Stimulated activated CD8-positive, alpha-beta memory T cell treated with anti-CD3 and anti-CD28 coated beads, Interleukin-4, amount 100 ng/mL, for 1 hour (primary cell): ENCODE data around the gene FABP3.
"Not testable (repeated sequence)": the region's sequence is repeated elsewhere in the genome, so short reads cannot be mapped to it uniquely, and the experiment has no call there.

Experiments used
- DNase-seq, 2 donors: peaks; one replicate each; pipeline ENCODE4 v3.0.0-alpha.2; 2020; ENCODE audit warnings: low read depth in 2 of 2, low spot score in 1 of 2

The FABP3 gene

GRCh38 chr1:31399976-31400375 is 27.1 kb upstream of the FABP3 start:
- DNase-seq = no peak

GRCh38 chr1:31398246-31398645 is 25.4 kb upstream of the FABP3 start:
- no peak for DNase-seq

- no peak for DNase-seq
These were observed 24.7 kb upstream of the FABP3 start for GRCh38 chr1:31397360-31398095.

- no peak for DNase-seq
These were observed 23.9 kb upstream of the FABP3 start for GRCh38 chr1:31396633-31397351.

- peak; percentile 50 to 58 for DNase-seq
These were observed 21.8 kb upstream of the FABP3 start for GRCh38 chr1:31394584-31395193.

GRCh38 chr1:31393463-31393862 is 20.6 kb upstream of the FABP3 start:
- DNase-seq = no peak

GRCh38 chr1:31390071-31390470 is 17.2 kb upstream of the FABP3 start:
- no peak for DNase-seq

GRCh38 chr1:31389616-31390015 is 16.7 kb upstream of the FABP3 start:
- DNase-seq = no peak

- DNase-seq = no peak
These were observed 14.7 kb upstream of the FABP3 start for GRCh38 chr1:31387612-31388011.

- DNase-seq = not testable (repeated sequence)
These were observed 13.8 kb upstream of the FABP3 start for GRCh38 chr1:31386576-31387243.

- DNase-seq = no peak
These were observed 11.1 kb upstream of the FABP3 start for GRCh38 chr1:31383967-31384366.

- no peak for DNase-seq
These were observed 9.6 kb upstream of the FABP3 start for GRCh38 chr1:31382379-31382989.

- DNase-seq = no peak
These were observed 8.8 kb upstream of the FABP3 start for GRCh38 chr1:31381394-31382294.

- DNase-seq = no peak
These were observed 7.3 kb upstream of the FABP3 start for GRCh38 chr1:31380181-31380580.

- DNase-seq = no peak
These were observed 5.1 kb upstream of the FABP3 start for GRCh38 chr1:31378001-31378400.

- no peak for DNase-seq
These were observed 4.5 kb upstream of the FABP3 start for GRCh38 chr1:31377364-31377863.

- DNase-seq = no peak
These were observed 3.7 kb upstream of the FABP3 start for GRCh38 chr1:31376375-31377134.

GRCh38 chr1:31374511-31375196 is 1.8 kb upstream of the FABP3 start:
- DNase-seq = no peak
